GM04503 (cell line): ENCODE data around the gene ITPKB.
"Not testable (repeated sequence)": the region's sequence is repeated elsewhere in the genome, so short reads cannot be mapped to it uniquely, and the experiment has no call there.

ENCODE experiments used
- DNase-seq: peaks from one replicate; pipeline ENCODE4 v3.0.0-alpha.2; 2012; ENCODE audit warnings: low read depth

The ITPKB gene

GRCh38 chr1:226602186-226603021 lies 136.7 kb downstream of the ITPKB start:
- peak; percentile 81 for DNase-seq

- DNase-seq = no peak
Observed at GRCh38 chr1:226601456-226601855, 137.6 kb downstream of the ITPKB start.

GRCh38 chr1:226600254-226600653 lies 138.8 kb downstream of the ITPKB start:
- no peak for DNase-seq

GRCh38 chr1:226599636-226600238 lies 139.3 kb downstream of the ITPKB start:
- DNase-seq = no peak

GRCh38 chr1:226598955-226599354 lies 140.1 kb downstream of the ITPKB start:
- DNase-seq = not testable (repeated sequence)

- DNase-seq = no peak
Observed at GRCh38 chr1:226598455-226598849, 140.6 kb downstream of the ITPKB start.

- DNase-seq = no peak
Observed at GRCh38 chr1:226597616-226598454, 141.2 kb downstream of the ITPKB start.

- DNase-seq = no peak
Observed at GRCh38 chr1:226596531-226597165, 142.4 kb downstream of the ITPKB start.

- no peak for DNase-seq
Observed at GRCh38 chr1:226593541-226593940, 145.5 kb downstream of the ITPKB start.

GRCh38 chr1:226590614-226591013 lies 148.5 kb downstream of the ITPKB start:
- no peak for DNase-seq

- no peak for DNase-seq
Observed at GRCh38 chr1:226589008-226589733, 149.9 kb downstream of the ITPKB start.

GRCh38 chr1:226588484-226588883 lies 150.6 kb downstream of the ITPKB start:
- DNase-seq = no peak

GRCh38 chr1:226586650-226587422 lies 152.2 kb downstream of the ITPKB start:
- DNase-seq = no peak

GRCh38 chr1:226586116-226586515 lies 153.0 kb downstream of the ITPKB start:
- DNase-seq = no peak

GRCh38 chr1:226584164-226584563 lies 154.9 kb downstream of the ITPKB start:
- DNase-seq = no peak

GRCh38 chr1:226582966-226583365 lies 156.1 kb downstream of the ITPKB start:
- no peak for DNase-seq
